Activated CD8-positive, alpha-beta memory T cell treated with anti-CD3 and anti-CD28 coated beads, Interleukin-2, amount 10 ng/mL, durations not matched to agents 7 days and 5 days (primary cell): ENCODE data around the gene KRTAP10-2. TPM values are rescaled to one million over a fixed set of nuclear protein-coding genes. Genes with fewer than 3 reads are reported as not detected.
"Not testable (repeated sequence)": the region's sequence is repeated elsewhere in the genome, so short reads cannot be mapped to it uniquely, and the experiment has no call there.

Source experiments
- ATAC-seq: fragments of 150-1000 bp; cut with Tn5 transposase; one replicate; pipeline ENCODE4 v1.10.0; 2021; ENCODE audit warnings: moderate library complexity
- CTCF ChIA-PET: fragments of 350-600 bp; sonication (Branson Sonifier 250); formaldehyde crosslinking; loops from one replicate; lab custom pipeline; 2021; ENCODE audit warnings: antibody characterized with exemption; lab: Charles Lee
- DNase-seq: peaks from one replicate; pipeline ENCODE4 v3.0.0-alpha.2; 2020
- H3K27ac Mint-ChIP-seq: one replicate; pipeline ENCODE4 v1.8.0; 2021; ENCODE audit warnings: mild to moderate bottlenecking, mixed read lengths
- H3K27me3 Mint-ChIP-seq: one replicate; pipeline ENCODE4 v1.8.0; 2021; ENCODE audit warnings: mixed read lengths
- H3K36me3 Mint-ChIP-seq: one replicate; pipeline ENCODE4 v1.8.0; 2021; ENCODE audit warnings: mild to moderate bottlenecking, mixed read lengths
- H3K4me1 Mint-ChIP-seq: one replicate; pipeline ENCODE4 v1.8.0; 2021; ENCODE audit warnings: mixed read lengths
- H3K4me3 Mint-ChIP-seq: one replicate; pipeline ENCODE4 v1.8.0; 2021; ENCODE audit warnings: mild to moderate bottlenecking, moderate library complexity, mixed read lengths
- H3K9me3 Mint-ChIP-seq: one replicate; pipeline ENCODE4 v1.8.0; 2022; ENCODE audit warnings: low read depth, mixed read lengths
- total RNA-seq, 2 experiments: library from RNA; stranded (reverse); gene quantifications; one replicate each; pipeline ENCODE4 v1.2.3, GENCODE V29; 2021

KRTAP10-2 gene
- total RNA-seq, 2 experiments from 2014 or later = not detected

GRCh38 chr21:44578371-44579055 is 27.2 kb upstream of the KRTAP10-2 start:
- H3K27ac Mint-ChIP-seq = no peak overlapping the region
- peaks cover 4% of the 10 kb centered on the region for H3K4me1 Mint-ChIP-seq
- peaks cover 34% of the 10 kb centered on the region for H3K9me3 Mint-ChIP-seq
- H3K4me3 Mint-ChIP-seq = no peak overlapping the region
- CTCF ChIA-PET = no interaction called here
- H3K27me3 Mint-ChIP-seq = peaks cover 3% of the 10 kb centered on the region
- DNase-seq (peak; percentile 33), ATAC-seq (no peak)
- peaks cover 15% of the 10 kb centered on the region for H3K36me3 Mint-ChIP-seq

GRCh38 chr21:44576025-44576420 is 24.7 kb upstream of the KRTAP10-2 start:
- H3K27me3 Mint-ChIP-seq = peaks cover 3% of the 10 kb centered on the region
- DNase-seq (peak; percentile 12), ATAC-seq (no peak)
- H3K36me3 Mint-ChIP-seq = peaks cover 12% of the 10 kb centered on the region
- no peak overlapping the region for H3K4me3 Mint-ChIP-seq
- H3K4me1 Mint-ChIP-seq = no peaks in the 10 kb centered on the region
- peaks cover 24% of the 10 kb centered on the region for H3K9me3 Mint-ChIP-seq
- CTCF ChIA-PET = no interaction called here
- H3K27ac Mint-ChIP-seq = no peak overlapping the region

GRCh38 chr21:44575307-44576024 is 24.2 kb upstream of the KRTAP10-2 start:
- Mint-ChIP-seq H3K4me1 (no peaks in the 10 kb centered on the region), H3K36me3 (peaks cover 11% of the 10 kb centered on the region), H3K27me3 (peaks cover 3% of the 10 kb centered on the region), H3K9me3 (peaks cover 21% of the 10 kb centered on the region), H3K4me3 (no peak overlapping the region), H3K27ac (no peak overlapping the region)
- CTCF ChIA-PET = interaction anchor here (1.0 to 1.1 kb wide), 2 partner anchors 28 to 218 kb away, joined by 3 to 5 read pairs; no protein-coding TSS in a partner anchor
- DNase-seq = peak; percentile 25
- no peak for ATAC-seq

GRCh38 chr21:44574457-44575306 is 23.4 kb upstream of the KRTAP10-2 start:
- ATAC-seq = no peak
- peaks cover 8% of the 10 kb centered on the region for H3K36me3 Mint-ChIP-seq
- H3K4me3 Mint-ChIP-seq = no peak overlapping the region
- no peaks in the 10 kb centered on the region for H3K4me1 Mint-ChIP-seq
- DNase-seq = peak; percentile 35
- peaks cover 3% of the 10 kb centered on the region for H3K27me3 Mint-ChIP-seq
- peaks cover 16% of the 10 kb centered on the region for H3K9me3 Mint-ChIP-seq
- CTCF ChIA-PET = interaction anchor here (0.7 to 1.1 kb wide), 3 partner anchors 27 to 219 kb away, joined by 3 to 5 read pairs (median 4); no protein-coding TSS in a partner anchor
- no peak overlapping the region for H3K27ac Mint-ChIP-seq

- H3K4me1 Mint-ChIP-seq, H3K4me3 Mint-ChIP-seq, H3K27me3 Mint-ChIP-seq, ATAC-seq, H3K27ac Mint-ChIP-seq, H3K36me3 Mint-ChIP-seq: not testable (repeated sequence)
- peak; percentile 15 for DNase-seq
- H3K9me3 Mint-ChIP-seq = peaks cover 16% of the 10 kb centered on the region
- CTCF ChIA-PET = interaction anchor here (0.7 to 1.1 kb wide), 2 partner anchors 113 to 219 kb away, joined by 3 to 4 read pairs; no protein-coding TSS in a partner anchor
Observed at GRCh38 chr21:44573630-44574456, 22.5 kb upstream of the KRTAP10-2 start, which contains the start of gene KRTAP10-4. Gene KRTAP10-4, plus strand, starts transcription at chr21:44573729. Its CDS starts 30 bp downstream, at chr21:44573759.

- H3K27ac Mint-ChIP-seq = no peak overlapping the region
Observed at GRCh38 chr21:44572959-44573583, 21.8 kb upstream of the KRTAP10-2 start.

GRCh38 chr21:44571844-44572782 is 20.8 kb upstream of the KRTAP10-2 start:
- DNase-seq (peak; percentile 39), ATAC-seq (no peak)
- CTCF ChIA-PET = no interaction called here

More at GRCh38 chr21:44572959-44573583, 21.8 kb upstream of the KRTAP10-2 start:
- H3K4me3 Mint-ChIP-seq = no peak overlapping the region
- CTCF ChIA-PET = no interaction called here
- DNase-seq (peak; percentile 23), ATAC-seq (no peak)
- H3K9me3 Mint-ChIP-seq = peaks cover 13% of the 10 kb centered on the region
- H3K4me1 Mint-ChIP-seq = no peaks in the 10 kb centered on the region
- peaks cover 4% of the 10 kb centered on the region for H3K36me3 Mint-ChIP-seq
- peaks cover 3% of the 10 kb centered on the region for H3K27me3 Mint-ChIP-seq

GRCh38 chr21:44571296-44571695 is 20.0 kb upstream of the KRTAP10-2 start:
- ATAC-seq (no peak), DNase-seq (peak; percentile 16)
- Mint-ChIP-seq H3K9me3 (peaks cover 2% of the 10 kb centered on the region), H3K27me3 (peaks cover 3% of the 10 kb centered on the region), H3K27ac (no peak overlapping the region), H3K36me3 (no peaks in the 10 kb centered on the region), H3K4me3 (no peak overlapping the region), H3K4me1 (no peaks in the 10 kb centered on the region)
- CTCF ChIA-PET = no interaction called here

More at GRCh38 chr21:44571844-44572782, 20.8 kb upstream of the KRTAP10-2 start:
- Mint-ChIP-seq H3K4me3 (no peak overlapping the region), H3K9me3 (peaks cover 5% of the 10 kb centered on the region), H3K27ac (no peak overlapping the region), H3K27me3 (peaks cover 3% of the 10 kb centered on the region), H3K4me1 (no peaks in the 10 kb centered on the region), H3K36me3 (no peaks in the 10 kb centered on the region)

- no peak for ATAC-seq
- H3K27me3 Mint-ChIP-seq = peaks cover 3% of the 10 kb centered on the region
- H3K4me1 Mint-ChIP-seq = peaks cover 6% of the 10 kb centered on the region
- H3K4me3 Mint-ChIP-seq = no peak overlapping the region
- peak; percentile 34 for DNase-seq
- H3K27ac Mint-ChIP-seq = no peak overlapping the region
- H3K9me3 Mint-ChIP-seq = no peaks in the 10 kb centered on the region
- CTCF ChIA-PET = no interaction called here
- H3K36me3 Mint-ChIP-seq = no peaks in the 10 kb centered on the region
Observed at GRCh38 chr21:44569861-44570517, 18.7 kb upstream of the KRTAP10-2 start.

GRCh38 chr21:44568667-44569556 is 17.6 kb upstream of the KRTAP10-2 start:
- CTCF ChIA-PET = no interaction called here

More at GRCh38 chr21:44568667-44569556, 17.6 kb upstream of the KRTAP10-2 start:
- H3K27me3 Mint-ChIP-seq = no peaks in the 10 kb centered on the region
- DNase-seq = peak; percentile 34
- H3K36me3 Mint-ChIP-seq = peaks cover under 1% of the 10 kb centered on the region
- no peak for ATAC-seq
- H3K4me1 Mint-ChIP-seq = peaks cover 12% of the 10 kb centered on the region
- H3K4me3 Mint-ChIP-seq = no peak overlapping the region
- H3K27ac Mint-ChIP-seq = peak overlapping the region; percentile 42
- H3K9me3 Mint-ChIP-seq = no peaks in the 10 kb centered on the region
